Liver (tissue), 3 donors: ENCODE data around the gene SMOC2.

ENCODE experiments used
- ATF3 ChIP-seq: IDR thresholded peaks from 2 replicates; pipeline ENCODE4 v1.6.1; 2016; ENCODE audit warnings: antibody characterized with exemption
- CTCF ChIP-seq: fragments of 150-350 bp; IDR thresholded peaks from 2 replicates; pipeline ENCODE4 v1.5.1; 2017; ENCODE audit warnings: improper control_type of control experiment, low read depth, low read length; ENCODE audit not compliant: missing input control
- EGR1 ChIP-seq, 2 donors: IDR thresholded peaks; 2 replicates each; pipeline ENCODE4 v1.6.1; 2016 to 2018; ENCODE audit warnings: antibody characterized with exemption in 2 of 2, low read depth in 2 of 2
- FOXA1 ChIP-seq: IDR thresholded peaks from 2 replicates; pipeline ENCODE4 v1.6.1; 2016; ENCODE audit warnings: antibody characterized with exemption
- donor health status: healthy.
- donor health status: healthy.

- TF ChIP-seq CTCF = no peak
- TF ChIP-seq ATF3 = no peak
- no peak for TF ChIP-seq EGR1 (IDR thresholded peaks at IDR 0.05; ENCODE audit: low read depth in 2 of 2)
- TF ChIP-seq FOXA1 = no peak
Observed at GRCh38 chr6:168458101-168458500, 17.1 kb downstream of the SMOC2 start.
